Right lobe of liver (tissue), 4 donors: ENCODE measurements around the gene ZNRD2.

Source experiments
- CTCF ChIP-seq, 4 donors: fragments of 200-600 bp in 3 of 4; fragments of 450-650 bp in 1 of 4; IDR thresholded peaks; one replicate each; pipeline versions ENCODE4 v1.5.1 to v1.8.0; 2016 to 2022; ENCODE audit warnings: antibody characterized with exemption in 4 of 4, mild to moderate bottlenecking in 2 of 4
- POLR2A ChIP-seq: fragments of 450-650 bp; IDR thresholded peaks from one replicate; pipeline ENCODE4 v1.6.1; 2017; ENCODE audit warnings: antibody characterized with exemption, mild to moderate bottlenecking
- donor health status: DM: no; HTN: no; CAD: no.
- donor health status: DM: no; HTN: no; CAD: no.
- donor health status: DM: no; HTN: yes; CAD: no.

- TF ChIP-seq POLR2A = no peak
- TF ChIP-seq CTCF (IDR thresholded peaks at IDR 0.05) = no peak
These were observed 16.0 kb upstream of the ZNRD2 start for GRCh38 chr11:65554057-65554818.
